GM19438 (cell line): ENCODE results near the gene IL31.
"Not testable (repeated sequence)": the region's sequence is repeated elsewhere in the genome, so short reads cannot be mapped to it uniquely, and the experiment has no call there.

ENCODE experiments used
- ATAC-seq: cut with Tn5 transposase; IDR thresholded peaks from one replicate; pipeline ENCODE4 v1.9.1; 2021; ENCODE audit warnings: low read depth; ENCODE audit not compliant: unreplicated experiment

Gene IL31

GRCh38 chr12:122174155-122174845, at the start of gene IL31:
IL31 (minus strand) TSS chr12:122174221; CDS start chr12:122174172, 49 bp downstream.
- ATAC-seq: no peak

- ATAC-seq: no peak
Observed at GRCh38 chr12:122216445-122216844, 42.4 kb upstream of the IL31 start.

GRCh38 chr12:122215771-122216170, 41.8 kb upstream of the IL31 start:
- no peak for ATAC-seq

GRCh38 chr12:122208073-122208820, 34.2 kb upstream of the IL31 start:
- ATAC-seq: no peak

- no peak for ATAC-seq
Observed at GRCh38 chr12:122207391-122207790, 33.4 kb upstream of the IL31 start.

- ATAC-seq: no peak
Observed at GRCh38 chr12:122206976-122207375, 33.0 kb upstream of the IL31 start.

- no peak for ATAC-seq
Observed at GRCh38 chr12:122206111-122206881, 32.3 kb upstream of the IL31 start.

- no peak for ATAC-seq
Observed at GRCh38 chr12:122205053-122205925, 31.3 kb upstream of the IL31 start.

GRCh38 chr12:122204167-122205052, 30.4 kb upstream of the IL31 start:
- peak; percentile 19 for ATAC-seq

- peak; percentile 51 for ATAC-seq
Observed at GRCh38 chr12:122203301-122204166, 29.5 kb upstream of the IL31 start, which contains the start of gene B3GNT4. B3GNT4 (plus strand) TSS chr12:122203709; CDS start chr12:122204619, 910 bp downstream.

- not testable (repeated sequence) for ATAC-seq
Observed at GRCh38 chr12:122202811-122203210, 28.8 kb upstream of the IL31 start.

GRCh38 chr12:122202017-122202416, 28.0 kb upstream of the IL31 start:
- no peak for ATAC-seq

GRCh38 chr12:122201381-122201780, 27.4 kb upstream of the IL31 start:
- no peak for ATAC-seq

- no peak for ATAC-seq
Observed at GRCh38 chr12:122200541-122201175, 26.6 kb upstream of the IL31 start.

GRCh38 chr12:122199484-122200355, 25.7 kb upstream of the IL31 start:
- no peak for ATAC-seq

GRCh38 chr12:122197612-122197966, 23.6 kb upstream of the IL31 start:
- no peak for ATAC-seq

- ATAC-seq: no peak
Observed at GRCh38 chr12:122195405-122195804, 21.4 kb upstream of the IL31 start.
